Endothelial cell (in vitro differentiated cells): ENCODE results near the gene GLI2. TPM values are rescaled to one million over a fixed set of nuclear protein-coding genes. Genes with fewer than 3 reads are reported as not detected.
A peak's percentile ranks its signal among the peaks of the same experiment; 100 is the strongest.

Experiments
- DNase-seq: peaks from one replicate; pipeline ENCODE4 v3.0.0; 2021; ENCODE audit warnings: low spot score
- H3K27ac Mint-ChIP-seq: one replicate; pipeline ENCODE4 v1.8.0; 2021; ENCODE audit warnings: mixed read lengths, inconsistent platforms; ENCODE audit not compliant: unreplicated experiment
- H3K27me3 Mint-ChIP-seq: one replicate; pipeline ENCODE4 v1.8.0; 2021; ENCODE audit warnings: mild to moderate bottlenecking, moderate library complexity, mixed read lengths, inconsistent platforms; ENCODE audit not compliant: unreplicated experiment
- H3K36me3 Mint-ChIP-seq: one replicate; pipeline ENCODE4 v1.8.0; 2021; ENCODE audit warnings: mild to moderate bottlenecking, low read depth, mixed read lengths, inconsistent platforms; ENCODE audit not compliant: unreplicated experiment
- H3K4me1 Mint-ChIP-seq: one replicate; pipeline ENCODE4 v1.8.0; 2021; ENCODE audit warnings: mild to moderate bottlenecking, mixed read lengths, inconsistent platforms; ENCODE audit not compliant: unreplicated experiment
- H3K4me3 Mint-ChIP-seq: one replicate; pipeline ENCODE4 v1.8.0; 2021; ENCODE audit warnings: mild to moderate bottlenecking, mixed read lengths, inconsistent platforms; ENCODE audit not compliant: unreplicated experiment
- H3K9me3 Mint-ChIP-seq: one replicate; pipeline ENCODE4 v1.8.0; 2021; ENCODE audit warnings: mixed read lengths, inconsistent platforms; ENCODE audit not compliant: unreplicated experiment
- CTCF ChIP-seq: fragments of 200-600 bp; sonication (generic); IDR thresholded peaks from one replicate; pipeline ENCODE4 v1.5.0; 2021; ENCODE audit warnings: antibody characterized with exemption; ENCODE audit not compliant: unreplicated experiment
- total RNA-seq: library from RNA; stranded (reverse); fragmentation: NEBNext Ultra II Directional; extraction: Animal tissue kit (Norgen Biotek cat#: 25700); gene quantifications from one replicate; pipeline ENCODE4 v1.2.1, GENCODE V29; 2021; ENCODE audit not compliant: unreplicated experiment

The GLI2 gene
- total RNA-seq, 1 donor from 2014 or later, result 1.2 TPM

GRCh38 chr2:120749506-120750431 is 14.1 kb downstream of the GLI2 start:
- Mint-ChIP-seq H3K27me3 (peaks cover 2% of the 10 kb centered on the region), H3K4me3 (no peak overlapping the region), H3K4me1 (peaks cover 11% of the 10 kb centered on the region), H3K9me3 (no peaks in the 10 kb centered on the region), H3K27ac (no peak overlapping the region), H3K36me3 (no peaks in the 10 kb centered on the region)
- DNase-seq, result no peak
- no peak for TF ChIP-seq CTCF

- Mint-ChIP-seq H3K4me3 (no peak overlapping the region), H3K27ac (no peak overlapping the region), H3K9me3 (no peaks in the 10 kb centered on the region), H3K27me3 (peaks cover 2% of the 10 kb centered on the region), H3K36me3 (no peaks in the 10 kb centered on the region), H3K4me1 (peaks cover 11% of the 10 kb centered on the region)
- no peak for TF ChIP-seq CTCF
- DNase-seq, result no peak
These were observed 15.0 kb downstream of the GLI2 start for GRCh38 chr2:120750488-120751210.

GRCh38 chr2:120751553-120751952 is 15.9 kb downstream of the GLI2 start:
- Mint-ChIP-seq H3K36me3 (no peaks in the 10 kb centered on the region), H3K27me3 (peaks cover 2% of the 10 kb centered on the region), H3K4me3 (no peak overlapping the region), H3K9me3 (no peaks in the 10 kb centered on the region), H3K27ac (no peak overlapping the region), H3K4me1 (peaks cover 11% of the 10 kb centered on the region)
- no peak for DNase-seq
- no peak for TF ChIP-seq CTCF

- peaks cover 2% of the 10 kb centered on the region for H3K27me3 Mint-ChIP-seq
- TF ChIP-seq CTCF, result no peak
- peak overlapping the region; percentile 48 for H3K27ac Mint-ChIP-seq
- H3K4me1 Mint-ChIP-seq, result peaks cover 23% of the 10 kb centered on the region
- H3K36me3 Mint-ChIP-seq, result no peaks in the 10 kb centered on the region
- H3K9me3 Mint-ChIP-seq, result no peaks in the 10 kb centered on the region
- no peak overlapping the region for H3K4me3 Mint-ChIP-seq
- no peak for DNase-seq
These were observed 18.6 kb downstream of the GLI2 start for GRCh38 chr2:120754067-120754960.
